A673 (cell line): ENCODE data around the gene GSPT2.

Experiments used
- EZH2 ChIP-seq: fragments of 200-600 bp; sonication (generic); IDR thresholded peaks from 2 replicates; pipeline ENCODE4 v1.6.1; 2017; ENCODE audit warnings: borderline replicate concordance, low read depth, mild to moderate bottlenecking, mixed read lengths, antibody characterized with exemption, low read length; ENCODE audit not compliant: poor library complexity, severe bottlenecking
- TF ChIP-seq, protein P1 (sequence below): fragments of 300-800, 200-600 bp; sonication (generic); conservative IDR thresholded peaks from 2 replicates; pipeline ENCODE4 v1.5.1; 2017; ENCODE audit warnings: low read depth, mild to moderate bottlenecking, antibody characterized with exemption, low read length, moderate library complexity, mixed read lengths

DNA sequence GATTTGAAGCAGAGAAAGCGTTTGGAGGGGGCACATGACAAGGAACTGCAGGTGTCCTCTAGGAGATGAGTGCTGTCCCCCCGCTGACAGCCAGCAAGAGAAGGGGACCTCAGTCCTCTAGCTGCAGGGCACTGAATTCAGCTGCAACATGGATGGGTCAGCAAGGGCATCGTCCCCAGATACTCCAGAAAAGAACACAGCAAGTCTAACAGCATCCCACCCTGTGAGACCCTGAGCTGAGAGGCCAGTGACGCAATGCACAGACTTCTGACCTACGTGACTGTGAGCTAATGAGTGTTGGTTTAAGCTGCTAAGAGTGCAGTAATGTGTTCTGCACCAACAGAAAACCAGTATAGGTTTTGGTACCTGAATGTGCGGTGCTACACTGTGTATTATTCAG, 49.0 kb upstream of the GSPT2 start:
- TF ChIP-seq, protein P1, sequence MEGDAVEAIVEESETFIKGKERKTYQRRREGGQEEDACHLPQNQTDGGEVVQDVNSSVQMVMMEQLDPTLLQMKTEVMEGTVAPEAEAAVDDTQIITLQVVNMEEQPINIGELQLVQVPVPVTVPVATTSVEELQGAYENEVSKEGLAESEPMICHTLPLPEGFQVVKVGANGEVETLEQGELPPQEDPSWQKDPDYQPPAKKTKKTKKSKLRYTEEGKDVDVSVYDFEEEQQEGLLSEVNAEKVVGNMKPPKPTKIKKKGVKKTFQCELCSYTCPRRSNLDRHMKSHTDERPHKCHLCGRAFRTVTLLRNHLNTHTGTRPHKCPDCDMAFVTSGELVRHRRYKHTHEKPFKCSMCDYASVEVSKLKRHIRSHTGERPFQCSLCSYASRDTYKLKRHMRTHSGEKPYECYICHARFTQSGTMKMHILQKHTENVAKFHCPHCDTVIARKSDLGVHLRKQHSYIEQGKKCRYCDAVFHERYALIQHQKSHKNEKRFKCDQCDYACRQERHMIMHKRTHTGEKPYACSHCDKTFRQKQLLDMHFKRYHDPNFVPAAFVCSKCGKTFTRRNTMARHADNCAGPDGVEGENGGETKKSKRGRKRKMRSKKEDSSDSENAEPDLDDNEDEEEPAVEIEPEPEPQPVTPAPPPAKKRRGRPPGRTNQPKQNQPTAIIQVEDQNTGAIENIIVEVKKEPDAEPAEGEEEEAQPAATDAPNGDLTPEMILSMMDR = no peak
- TF ChIP-seq EZH2 = no peak
